ENCODE results near the gene MCHR1. TPM values are rescaled to one million over a fixed set of nuclear protein-coding genes. Genes with fewer than 3 reads are reported as not detected.

MCHR1 gene
- total and polyA plus RNA-seq, 9 of the 15 experiments (the other 6 are each of a cell fraction or from before 2014, with no cell fraction given): 0.03 to 0.50 TPM; not detected in 7

DNA sequence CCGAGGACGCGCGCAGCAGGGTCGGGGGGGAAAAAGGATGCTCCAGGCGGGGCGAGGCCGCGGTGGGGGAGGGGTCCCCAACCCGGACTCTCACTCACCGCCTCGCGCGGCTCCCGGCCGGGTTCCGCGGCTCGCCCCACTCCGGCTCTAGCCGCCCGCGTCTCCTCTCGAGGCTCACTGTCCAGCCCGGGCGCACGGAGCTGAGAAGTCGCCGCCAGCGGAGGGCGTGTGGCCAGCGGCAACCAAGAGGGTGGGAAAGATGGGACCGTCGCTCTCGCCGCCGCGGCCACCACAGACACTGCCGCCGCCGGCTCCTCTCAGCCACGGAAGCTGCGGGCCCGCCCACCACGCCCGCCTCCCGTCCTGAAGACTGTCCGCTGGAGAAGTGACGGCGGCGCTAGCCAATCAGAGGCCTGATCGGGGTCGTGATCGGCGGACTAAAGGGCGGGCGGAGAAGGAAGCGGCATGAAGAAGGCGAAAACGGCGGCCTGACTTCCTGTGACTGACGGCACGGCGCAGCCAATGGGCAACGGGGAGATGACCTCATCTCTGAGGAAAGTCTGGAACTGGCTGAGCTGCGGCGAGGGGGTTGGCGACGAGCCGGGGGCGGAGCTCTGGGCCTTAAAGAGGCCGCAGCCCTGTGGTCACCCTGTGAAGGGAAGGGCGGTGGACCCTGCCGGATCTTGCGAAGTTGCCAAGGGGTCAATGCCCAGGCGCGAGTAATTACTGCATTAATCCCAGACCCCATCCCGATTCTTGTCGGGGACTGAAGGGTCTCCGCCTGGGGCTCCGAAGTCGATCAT is 42.7 kb upstream of the MCHR1 start, which contains the start of gene MRTFA (continued):
- TF ChIP-seq THRAP3 (IDR thresholded peaks at IDR 0.05; ENCODE audit: borderline replicate concordance): no peak
- TF ChIP-seq ZNF41 (CRISPR knock-in tag; conservative IDR thresholded peaks at IDR 0.05): no peak
- TF ChIP-seq RFX1 (IDR thresholded peaks at IDR 0.05): no peak
- TF ChIP-seq HDAC1 (IDR thresholded peaks at IDR 0.05): peak in 1 of 2 experiments; percentile 22; a peak in 1 of 4 replicates
- TF ChIP-seq, protein P1, sequence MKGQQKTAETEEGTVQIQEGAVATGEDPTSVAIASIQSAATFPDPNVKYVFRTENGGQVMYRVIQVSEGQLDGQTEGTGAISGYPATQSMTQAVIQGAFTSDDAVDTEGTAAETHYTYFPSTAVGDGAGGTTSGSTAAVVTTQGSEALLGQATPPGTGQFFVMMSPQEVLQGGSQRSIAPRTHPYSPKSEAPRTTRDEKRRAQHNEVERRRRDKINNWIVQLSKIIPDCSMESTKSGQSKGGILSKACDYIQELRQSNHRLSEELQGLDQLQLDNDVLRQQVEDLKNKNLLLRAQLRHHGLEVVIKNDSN (CRISPR knock-in tag; IDR thresholded peaks at IDR 0.05): peak; percentile 54
- 0 out of 2 replicates have a peak, but pooled peaks have one; percentile 34 for TF ChIP-seq TAF7 (tag; IDR thresholded peaks at IDR 0.05)
- no peak for TF ChIP-seq KAT7 (CRISPR knock-in tag; IDR thresholded peaks at IDR 0.05; ENCODE audit: borderline replicate concordance)
- peak in 1 of 2 experiments; percentile 33; a peak in 1 of 3 replicates for TF ChIP-seq CBX3 (IDR thresholded peaks at IDR 0.05; ENCODE audit: borderline replicate concordance in 1 of 2, low read length in 2 of 2)
- TF ChIP-seq ETV5 (CRISPR knock-in tag; IDR thresholded peaks at IDR 0.05; ENCODE audit: low read depth): peak; percentile 29; the same call in 1 of the 2 replicates
- no peak for TF ChIP-seq ZNF586 (CRISPR knock-in tag; conservative IDR thresholded peaks at IDR 0.05)
- peak; percentile 84 for TF ChIP-seq FOS (IDR thresholded peaks at IDR 0.05; ENCODE audit: extremely low read depth, insufficient read length)
- TF ChIP-seq, protein P2, sequence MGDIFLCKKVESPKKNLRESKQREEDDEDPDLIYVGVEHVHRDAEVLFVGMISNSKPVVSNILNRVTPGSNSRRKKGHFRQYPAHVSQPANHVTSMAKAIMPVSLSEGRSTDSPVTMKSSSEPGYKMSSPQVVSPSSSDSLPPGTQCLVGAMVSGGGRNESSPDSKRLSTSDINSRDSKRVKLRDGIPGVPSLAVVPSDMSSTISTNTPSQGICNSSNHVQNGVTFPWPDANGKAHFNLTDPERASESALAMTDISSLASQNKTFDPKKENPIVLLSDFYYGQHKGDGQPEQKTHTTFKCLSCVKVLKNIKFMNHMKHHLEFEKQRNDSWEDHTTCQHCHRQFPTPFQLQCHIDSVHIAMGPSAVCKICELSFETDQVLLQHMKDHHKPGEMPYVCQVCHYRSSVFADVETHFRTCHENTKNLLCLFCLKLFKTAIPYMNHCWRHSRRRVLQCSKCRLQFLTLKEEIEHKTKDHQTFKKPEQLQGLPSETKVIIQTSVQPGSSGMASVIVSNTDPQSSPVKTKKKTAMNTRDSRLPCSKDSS (IDR thresholded peaks at IDR 0.05; ENCODE audit: low read depth, partially characterized antibody): no peak
- no peak for TF ChIP-seq HIVEP1 (CRISPR knock-in tag; IDR thresholded peaks at IDR 0.05)
- TF ChIP-seq, protein P3, sequence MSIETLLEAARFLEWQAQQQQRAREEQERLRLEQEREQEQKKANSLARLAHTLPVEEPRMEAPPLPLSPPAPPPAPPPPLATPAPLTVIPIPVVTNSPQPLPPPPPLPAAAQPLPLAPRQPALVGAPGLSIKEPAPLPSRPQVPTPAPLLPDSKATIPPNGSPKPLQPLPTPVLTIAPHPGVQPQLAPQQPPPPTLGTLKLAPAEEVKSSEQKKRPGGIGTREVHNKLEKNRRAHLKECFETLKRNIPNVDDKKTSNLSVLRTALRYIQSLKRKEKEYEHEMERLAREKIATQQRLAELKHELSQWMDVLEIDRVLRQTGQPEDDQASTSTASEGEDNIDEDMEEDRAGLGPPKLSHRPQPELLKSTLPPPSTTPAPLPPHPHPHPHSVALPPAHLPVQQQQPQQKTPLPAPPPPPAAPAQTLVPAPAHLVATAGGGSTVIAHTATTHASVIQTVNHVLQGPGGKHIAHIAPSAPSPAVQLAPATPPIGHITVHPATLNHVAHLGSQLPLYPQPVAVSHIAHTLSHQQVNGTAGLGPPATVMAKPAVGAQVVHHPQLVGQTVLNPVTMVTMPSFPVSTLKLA (conservative IDR thresholded peaks at IDR 0.05): peak in 1 of 2 experiments; percentile 68; a peak in 1 of 4 replicates

Measured in K562 (cell line).